GM18507 (cell line): Measurements from ENCODE around the gene DGKQ.
"Not testable (repeated sequence)": the region's sequence is repeated elsewhere in the genome, so short reads cannot be mapped to it uniquely, and the experiment has no call there.

ENCODE experiments used
- DNase-seq: peaks from one replicate; pipeline ENCODE4 v3.0.0; 2011; ENCODE audit warnings: low read depth; ENCODE audit not compliant: insufficient read length; ENCODE audit errors: extremely low spot score
- FAIRE-seq: peaks from 2 replicates; lab custom pipeline; 2011; peaks lifted over from hg19 to GRCh38; lab: Jason Lieb, UNC

Gene DGKQ

GRCh38 chr4:982814-983213 lies 9.4 kb upstream of the DGKQ start:
- no peak for DNase-seq
- no peak for FAIRE-seq

DNA sequence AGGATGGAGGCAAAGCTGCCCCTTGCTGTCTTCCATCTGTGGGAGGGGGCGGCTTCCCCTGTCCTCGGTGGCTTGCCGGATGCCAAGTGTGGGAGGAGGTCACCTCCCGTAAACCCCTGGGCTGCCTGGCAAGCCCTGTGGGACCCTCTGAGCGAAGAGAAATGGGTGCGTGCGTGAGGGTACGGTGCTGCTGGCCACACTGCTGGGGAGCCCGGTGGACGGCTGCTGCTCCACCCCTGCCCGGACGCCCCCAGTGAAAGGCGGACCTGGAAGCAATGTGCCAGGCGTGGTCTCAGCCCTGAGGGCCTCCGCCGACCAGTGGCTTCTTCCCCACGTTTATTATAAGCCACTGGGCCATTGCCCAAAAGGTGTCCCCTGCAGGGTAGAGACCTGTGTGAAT lies 8.9 kb upstream of the DGKQ start:
- DNase-seq (no peak), FAIRE-seq (no peak)

GRCh38 chr4:978957-979701 lies 5.8 kb upstream of the DGKQ start:
- DNase-seq = no peak
- no peak for FAIRE-seq

GRCh38 chr4:976016-976415 lies 2.6 kb upstream of the DGKQ start:
- not testable (repeated sequence) for DNase-seq, FAIRE-seq

DNA sequence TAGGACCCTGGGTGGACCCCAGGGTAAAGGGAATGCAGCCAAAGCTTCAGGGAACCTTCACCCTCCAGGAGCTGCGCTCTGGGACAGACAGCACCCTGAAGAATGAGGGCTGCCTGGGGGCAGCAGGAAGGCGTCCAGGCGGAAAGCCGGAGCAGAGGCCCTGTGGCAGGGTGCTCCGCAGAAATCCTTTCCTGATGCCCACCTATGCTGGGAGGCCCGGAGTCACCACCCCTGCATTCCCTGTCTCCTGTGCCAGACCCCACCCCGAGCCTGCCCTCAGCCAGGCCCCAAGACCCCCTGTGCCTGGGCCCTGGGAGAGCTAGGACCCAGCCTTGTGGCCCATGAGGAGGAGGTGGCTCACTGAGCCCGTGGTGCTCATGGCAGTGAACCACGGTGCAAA lies 1.3 kb upstream of the DGKQ start:
- DNase-seq = no peak
- no peak for FAIRE-seq

- peak; percentile 23 for DNase-seq
- no peak for FAIRE-seq
Observed at GRCh38 chr4:972651-973424, 531 bp downstream of the DGKQ start.

GRCh38 chr4:971666-972500 lies 1.5 kb downstream of the DGKQ start:
- FAIRE-seq = no peak
- DNase-seq = no peak

- FAIRE-seq = no peak
- no peak for DNase-seq
Observed at GRCh38 chr4:970854-971520, 2.4 kb downstream of the DGKQ start.

GRCh38 chr4:970046-970745 lies 3.2 kb downstream of the DGKQ start:
- FAIRE-seq (no peak), DNase-seq (no peak)

GRCh38 chr4:968621-969394 lies 4.6 kb downstream of the DGKQ start:
- FAIRE-seq (no peak), DNase-seq (no peak)

DNA sequence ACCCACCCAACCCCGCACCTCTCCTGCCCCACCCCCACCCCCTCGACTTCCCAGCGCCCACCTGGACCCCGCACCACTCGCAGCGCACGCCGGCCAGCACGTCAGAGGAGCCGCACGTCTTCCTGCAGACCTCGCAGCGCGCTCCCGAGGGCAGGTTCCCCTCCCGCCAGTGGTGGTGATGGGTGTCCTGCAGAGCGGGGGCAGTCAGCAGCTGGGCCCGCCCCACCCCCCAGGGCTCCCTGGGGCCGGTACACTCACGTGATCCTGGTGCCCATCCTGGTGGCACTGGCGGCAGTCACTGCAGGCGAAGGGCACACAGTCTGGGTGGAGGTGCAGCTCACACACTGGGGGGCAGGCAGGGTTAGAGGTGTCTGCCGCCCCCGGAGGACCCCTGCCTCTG lies 5.1 kb downstream of the DGKQ start:
- FAIRE-seq = no peak

DNA sequence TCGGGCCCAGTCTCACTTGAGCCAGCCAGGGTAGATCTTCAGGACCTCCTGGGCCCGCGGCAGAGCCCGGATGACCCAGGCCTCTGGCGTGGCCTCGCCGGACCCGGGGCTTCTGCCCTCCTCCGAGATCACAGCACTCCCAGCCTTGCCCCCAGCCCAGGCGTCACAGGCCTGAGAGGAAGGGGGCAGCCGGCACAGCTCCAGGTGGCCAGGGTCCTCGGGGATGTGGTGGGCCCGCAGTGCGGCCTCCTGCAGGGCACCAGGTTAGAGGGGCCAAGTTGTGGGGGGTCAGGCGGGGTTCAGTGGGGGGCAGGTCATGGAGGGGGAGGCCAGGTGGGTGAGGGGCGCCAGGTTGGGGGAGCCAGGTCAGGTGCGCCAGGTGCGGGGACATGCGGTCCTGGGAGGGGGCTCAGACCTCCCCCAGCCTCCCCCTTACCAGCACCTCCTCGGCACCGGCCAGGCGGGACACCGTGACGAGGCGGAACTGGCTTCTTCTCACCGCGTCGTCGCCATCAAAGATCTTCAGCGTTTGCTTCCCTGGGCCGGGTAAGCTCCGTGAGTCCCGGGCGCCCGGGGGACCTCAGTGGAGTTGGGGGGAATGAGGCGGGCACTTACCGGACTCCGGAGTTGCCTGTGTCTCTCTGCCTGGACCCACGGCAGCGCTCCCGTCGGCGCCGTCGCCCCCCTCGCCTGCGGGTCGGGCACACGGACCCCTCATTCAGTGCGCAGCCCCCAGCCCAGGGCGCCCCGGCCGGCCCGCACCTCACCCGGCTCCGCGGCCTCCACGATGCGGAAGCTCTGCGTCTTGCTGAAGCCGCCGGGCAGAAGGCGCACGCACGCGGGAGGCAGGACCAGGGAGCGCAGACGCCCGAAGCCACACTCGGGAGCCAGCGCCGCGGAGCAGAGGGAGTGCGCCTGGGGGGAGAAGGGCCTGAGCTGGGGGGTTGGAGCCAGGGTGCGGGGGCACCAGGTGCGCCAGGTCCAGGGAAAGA lies 6.0 kb downstream of the DGKQ start:
- FAIRE-seq (no peak), DNase-seq (no peak)

More for the DNA sequence above, 5.1 kb downstream of the DGKQ start:
- DNase-seq = no peak

- FAIRE-seq (no peak), DNase-seq (no peak)
Observed at GRCh38 chr4:966266-967112, 6.9 kb downstream of the DGKQ start.

GRCh38 chr4:965766-966134 lies 7.6 kb downstream of the DGKQ start:
- DNase-seq = no peak
- FAIRE-seq = no peak

- FAIRE-seq (no peak), DNase-seq (no peak)
Observed at GRCh38 chr4:965048-965765, 8.2 kb downstream of the DGKQ start.
